ENCODE data around the gene SENP3.

SENP3 gene

DNA sequence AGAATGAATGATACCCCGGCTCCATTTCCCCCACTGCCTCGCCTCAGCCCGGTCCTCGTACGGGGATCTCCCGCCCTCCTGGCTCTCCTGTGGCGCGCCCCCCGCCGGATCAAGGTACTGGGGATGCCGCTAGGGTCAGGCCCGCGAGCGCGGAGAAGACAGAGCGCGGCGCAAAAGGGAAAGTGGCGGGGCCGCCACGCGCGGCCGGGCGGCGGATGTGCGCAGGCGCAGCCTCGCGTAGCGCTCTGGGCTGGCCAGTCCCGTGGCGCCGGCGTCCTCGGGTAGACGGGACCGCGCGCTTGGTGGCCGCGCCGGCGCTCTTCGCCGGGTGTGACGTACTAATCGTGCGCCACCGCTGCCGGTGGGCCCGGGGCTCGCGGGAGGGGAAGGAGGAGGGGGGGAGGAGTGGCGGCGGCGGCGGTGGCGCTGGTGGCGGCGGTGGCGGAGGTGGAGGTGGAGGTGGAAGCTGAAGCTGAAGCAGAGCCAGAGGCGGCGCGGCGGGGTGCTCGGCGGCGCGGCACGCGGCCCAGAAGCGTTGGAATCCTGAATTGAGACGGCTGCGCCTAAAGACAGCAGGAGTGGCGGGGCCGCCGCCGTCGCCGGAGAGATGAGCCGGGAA, at the start of gene SENP3:
Gene SENP3, plus strand, starts transcription at position 331 of the 619 bp plus-strand sequence. CDS start 1,158 bp downstream, outside the sequence.
- peak within 1 kb of the TSS; percentile 91 to 98 for H3K27ac ChIP-seq
- peak within 1 kb of the TSS; percentile 95 for H3K4me3 ChIP-seq
- DNase-seq (ENCODE audit: low spot score), result peak; percentile 89
- TF ChIP-seq, protein P1, sequence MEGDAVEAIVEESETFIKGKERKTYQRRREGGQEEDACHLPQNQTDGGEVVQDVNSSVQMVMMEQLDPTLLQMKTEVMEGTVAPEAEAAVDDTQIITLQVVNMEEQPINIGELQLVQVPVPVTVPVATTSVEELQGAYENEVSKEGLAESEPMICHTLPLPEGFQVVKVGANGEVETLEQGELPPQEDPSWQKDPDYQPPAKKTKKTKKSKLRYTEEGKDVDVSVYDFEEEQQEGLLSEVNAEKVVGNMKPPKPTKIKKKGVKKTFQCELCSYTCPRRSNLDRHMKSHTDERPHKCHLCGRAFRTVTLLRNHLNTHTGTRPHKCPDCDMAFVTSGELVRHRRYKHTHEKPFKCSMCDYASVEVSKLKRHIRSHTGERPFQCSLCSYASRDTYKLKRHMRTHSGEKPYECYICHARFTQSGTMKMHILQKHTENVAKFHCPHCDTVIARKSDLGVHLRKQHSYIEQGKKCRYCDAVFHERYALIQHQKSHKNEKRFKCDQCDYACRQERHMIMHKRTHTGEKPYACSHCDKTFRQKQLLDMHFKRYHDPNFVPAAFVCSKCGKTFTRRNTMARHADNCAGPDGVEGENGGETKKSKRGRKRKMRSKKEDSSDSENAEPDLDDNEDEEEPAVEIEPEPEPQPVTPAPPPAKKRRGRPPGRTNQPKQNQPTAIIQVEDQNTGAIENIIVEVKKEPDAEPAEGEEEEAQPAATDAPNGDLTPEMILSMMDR (IDR thresholded peaks at IDR 0.05), result no peak

GRCh38 chr17:7512105-7512504, 49.6 kb upstream of the SENP3 start:
- no peak overlapping the region for H3K4me3 ChIP-seq
- H3K27ac ChIP-seq, result no peak overlapping the region
- no peak for DNase-seq (ENCODE audit: low spot score)
- TF ChIP-seq, protein P1 (IDR thresholded peaks at IDR 0.05), result no peak

GRCh38 chr17:7512824-7513540, 48.7 kb upstream of the SENP3 start:
- H3K4me3 ChIP-seq, result no peak overlapping the region
- no peak for DNase-seq (ENCODE audit: low spot score)
- no peak overlapping the region for H3K27ac ChIP-seq
- TF ChIP-seq, protein P1 (IDR thresholded peaks at IDR 0.05), result no peak

DNA sequence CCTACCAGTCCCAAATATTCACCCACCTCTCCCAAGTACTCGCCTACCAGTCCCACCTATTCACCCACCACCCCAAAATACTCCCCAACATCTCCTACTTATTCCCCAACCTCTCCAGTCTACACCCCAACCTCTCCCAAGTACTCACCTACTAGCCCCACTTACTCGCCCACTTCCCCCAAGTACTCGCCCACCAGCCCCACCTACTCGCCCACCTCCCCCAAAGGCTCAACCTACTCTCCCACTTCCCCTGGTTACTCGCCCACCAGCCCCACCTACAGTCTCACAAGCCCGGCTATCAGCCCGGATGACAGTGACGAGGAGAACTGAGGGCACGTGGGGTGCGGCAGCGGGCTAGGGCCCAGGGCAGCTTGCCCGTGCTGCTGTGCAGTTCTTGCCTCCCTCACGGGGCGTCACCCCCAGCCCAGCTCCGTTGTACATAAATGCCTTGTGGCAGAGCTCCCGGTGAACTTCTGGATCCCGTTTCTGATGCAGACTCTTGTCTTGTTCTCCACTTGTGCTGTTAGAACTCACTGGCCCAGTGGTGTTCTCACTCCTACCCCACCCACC, 47.8 kb upstream of the SENP3 start:
- DNase-seq (ENCODE audit: low spot score), result no peak
- TF ChIP-seq, protein P1 (IDR thresholded peaks at IDR 0.05), result no peak
- Histone ChIP-seq H3K27ac (no peak overlapping the region), H3K4me3 (no peak overlapping the region)

- no peak overlapping the region for H3K4me3 ChIP-seq
- TF ChIP-seq, protein P1 (IDR thresholded peaks at IDR 0.05), result no peak
- no peak for DNase-seq (ENCODE audit: low spot score)
- H3K27ac ChIP-seq, result no peak overlapping the region
These were observed 45.7 kb upstream of the SENP3 start for GRCh38 chr17:7515911-7516610.

DNA sequence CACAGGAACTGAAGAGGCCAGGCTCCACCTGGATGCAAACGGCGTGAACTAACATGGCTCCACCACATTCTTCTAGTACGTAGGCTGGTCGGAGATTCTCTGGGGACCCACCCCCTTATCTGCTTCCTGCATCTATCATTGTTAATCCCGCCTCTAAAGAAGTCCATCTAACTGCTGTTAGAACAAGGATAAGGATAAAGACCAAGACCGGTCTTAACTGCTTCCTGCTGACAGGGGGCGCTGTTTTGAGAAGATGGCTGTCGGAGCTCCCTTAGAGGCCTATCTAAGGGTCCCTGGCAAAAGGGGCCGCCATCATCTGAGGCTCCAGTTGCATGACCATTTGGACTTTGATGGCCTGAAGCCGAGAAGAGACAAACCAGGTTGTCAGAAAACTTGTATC, 38.7 kb upstream of the SENP3 start:
- DNase-seq (ENCODE audit: low spot score), result no peak
- no peak overlapping the region for H3K4me3 ChIP-seq
- TF ChIP-seq, protein P1 (IDR thresholded peaks at IDR 0.05), result no peak
- no peak overlapping the region for H3K27ac ChIP-seq

Data from coronary artery (tissue), 2 donors.